ENCODE results near the gene LBHD2.
"Not testable (repeated sequence)": the region's sequence is repeated elsewhere in the genome, so short reads cannot be mapped to it uniquely, and the experiment has no call there.

Gene LBHD2

GRCh38 chr14:103104654-103105452, 20.8 kb downstream of the LBHD2 start:
- peak; percentile 86 for DNase-seq (ENCODE audit: low spot score)

- DNase-seq (ENCODE audit: low spot score) = no peak
Measured at GRCh38 chr14:103105580-103106150, 21.7 kb downstream of the LBHD2 start.

GRCh38 chr14:103107455-103107854, 23.4 kb downstream of the LBHD2 start:
- no peak for DNase-seq (ENCODE audit: low spot score)

GRCh38 chr14:103107941-103108748, 24.1 kb downstream of the LBHD2 start:
- DNase-seq (ENCODE audit: low spot score) = no peak

GRCh38 chr14:103108749-103109207, 24.8 kb downstream of the LBHD2 start:
- DNase-seq (ENCODE audit: low spot score) = no peak

GRCh38 chr14:103109535-103110441, 25.8 kb downstream of the LBHD2 start:
- no peak for DNase-seq (ENCODE audit: low spot score)

- no peak for DNase-seq (ENCODE audit: low spot score)
Measured at GRCh38 chr14:103110681-103111231, 26.7 kb downstream of the LBHD2 start.

GRCh38 chr14:103111232-103111868, 27.3 kb downstream of the LBHD2 start:
- no peak for DNase-seq (ENCODE audit: low spot score)

GRCh38 chr14:103112400-103113243, 28.6 kb downstream of the LBHD2 start:
- DNase-seq (ENCODE audit: low spot score) = no peak

- no peak for DNase-seq (ENCODE audit: low spot score)
Measured at GRCh38 chr14:103113303-103113702, 29.3 kb downstream of the LBHD2 start.

GRCh38 chr14:103113774-103114173, 29.8 kb downstream of the LBHD2 start:
- DNase-seq (ENCODE audit: low spot score) = no peak

- not testable (repeated sequence) for DNase-seq (ENCODE audit: low spot score)
Measured at GRCh38 chr14:103115086-103115679, 31.2 kb downstream of the LBHD2 start.

GRCh38 chr14:103115845-103116572, 32.0 kb downstream of the LBHD2 start:
- no peak for DNase-seq (ENCODE audit: low spot score)

GRCh38 chr14:103116636-103117035, 32.6 kb downstream of the LBHD2 start:
- DNase-seq (ENCODE audit: low spot score) = no peak

GRCh38 chr14:103117499-103117898, 33.5 kb downstream of the LBHD2 start:
- DNase-seq (ENCODE audit: low spot score) = not testable (repeated sequence)

GRCh38 chr14:103118018-103118662, 34.1 kb downstream of the LBHD2 start:
- DNase-seq (ENCODE audit: low spot score) = no peak

- DNase-seq (ENCODE audit: low spot score) = no peak
Measured at GRCh38 chr14:103118663-103119404, 34.8 kb downstream of the LBHD2 start.

GRCh38 chr14:103119527-103119926, 35.5 kb downstream of the LBHD2 start:
- DNase-seq (ENCODE audit: low spot score) = not testable (repeated sequence)

All from ecto neural progenitor cell (in vitro differentiated cells).